ENCODE data around the gene CIAO1. TPM values are rescaled to one million over a fixed set of nuclear protein-coding genes. Genes with fewer than 3 reads are reported as not detected.

CIAO1 gene
- total and polyA plus RNA-seq, 2 of the 8 experiments (the other 6 are each of a cell fraction or from before 2014, with no cell fraction given): 63.7 to 99.2 TPM

GRCh38 chr2:96233436-96233835 is 32.6 kb upstream of the CIAO1 start (continued):
- no peak for TF ChIP-seq CHD7 (IDR thresholded peaks at IDR 0.05; ENCODE audit: insufficient replicate concordance, low read length)
- no peak for TF ChIP-seq SIRT6 (IDR thresholded peaks at IDR 0.05; ENCODE audit: low read length)
- TF ChIP-seq E2F6 (IDR thresholded peaks at IDR 0.05): no peak
- no peak for TF ChIP-seq CBX8 (IDR thresholded peaks at IDR 0.05; ENCODE audit: borderline replicate concordance, low read depth, low read length)
- TF ChIP-seq POU5F1 (IDR thresholded peaks at IDR 0.05; ENCODE audit: low read depth, low read length): no peak
- TF ChIP-seq ATF3 (IDR thresholded peaks at IDR 0.05; ENCODE audit: insufficient read depth, low read depth, low read length): no peak
- TF ChIP-seq PHF8 (conservative IDR thresholded peaks at IDR 0.05; ENCODE audit: low read depth, low read length): no peak
- TF ChIP-seq BACH1 (IDR thresholded peaks at IDR 0.05; ENCODE audit: low read length): no peak
- no peak for TF ChIP-seq SUZ12 (IDR thresholded peaks at IDR 0.05; ENCODE audit: low read length)
- no peak for TF ChIP-seq RAD21 (IDR thresholded peaks at IDR 0.05 in 1 of 2, conservative IDR thresholded peaks at IDR 0.05 in 1 of 2; ENCODE audit: low read depth in 2 of 2, low read length in 2 of 2)

Data from H1 (cell line).